ENCODE measurements around the gene PGP.

PGP gene

GRCh38 chr16:2200313-2200712 lies 14.3 kb downstream of the PGP start:
- no peak for DNase-seq (ENCODE audit: low read depth in 3 of 3)

- DNase-seq (ENCODE audit: low read depth in 3 of 3): no peak
These were observed 15.0 kb downstream of the PGP start for GRCh38 chr16:2199621-2200139.

- DNase-seq (ENCODE audit: low read depth in 3 of 3): no peak
These were observed 15.5 kb downstream of the PGP start for GRCh38 chr16:2199095-2199494.

- DNase-seq (ENCODE audit: low read depth in 3 of 3): no peak
These were observed 16.4 kb downstream of the PGP start for GRCh38 chr16:2198283-2198682.

- no peak for DNase-seq (ENCODE audit: low read depth in 3 of 3)
These were observed 16.9 kb downstream of the PGP start for GRCh38 chr16:2197765-2198164.

GRCh38 chr16:2196981-2197511 lies 17.6 kb downstream of the PGP start:
- DNase-seq (ENCODE audit: low read depth in 3 of 3): no peak

GRCh38 chr16:2196162-2196980 lies 18.3 kb downstream of the PGP start, which contains the start of gene CASKIN1:
Gene CASKIN1, minus strand, starts transcription at chr16:2196605. Its CDS starts 173 bp downstream, at chr16:2196432.
- no peak for DNase-seq (ENCODE audit: low read depth in 3 of 3)

GRCh38 chr16:2195322-2196161 lies 19.1 kb downstream of the PGP start:
- no peak for DNase-seq (ENCODE audit: low read depth in 3 of 3)

GRCh38 chr16:2194852-2195321 lies 19.8 kb downstream of the PGP start:
- no peak for DNase-seq (ENCODE audit: low read depth in 3 of 3)

GRCh38 chr16:2194166-2194834 lies 20.3 kb downstream of the PGP start:
- no peak for DNase-seq (ENCODE audit: low read depth in 3 of 3)

- DNase-seq (ENCODE audit: low read depth in 3 of 3): no peak
These were observed 23.3 kb downstream of the PGP start for GRCh38 chr16:2191446-2191706.

- DNase-seq (ENCODE audit: low read depth in 3 of 3): no peak
These were observed 23.8 kb downstream of the PGP start for GRCh38 chr16:2190659-2191445.

- no peak for DNase-seq (ENCODE audit: low read depth in 3 of 3)
These were observed 24.5 kb downstream of the PGP start for GRCh38 chr16:2190002-2190658.

GRCh38 chr16:2189252-2189893 lies 25.3 kb downstream of the PGP start:
- DNase-seq (ENCODE audit: low read depth in 3 of 3): no peak

- no peak for DNase-seq (ENCODE audit: low read depth in 3 of 3)
These were observed 26.2 kb downstream of the PGP start for GRCh38 chr16:2188395-2188794.

GRCh38 chr16:2187212-2187611 lies 27.4 kb downstream of the PGP start:
- no peak for DNase-seq (ENCODE audit: low read depth in 3 of 3)

- no peak for DNase-seq (ENCODE audit: low read depth in 3 of 3)
These were observed 28.1 kb downstream of the PGP start for GRCh38 chr16:2186505-2186904.

- no peak for DNase-seq (ENCODE audit: low read depth in 3 of 3)
These were observed 28.6 kb downstream of the PGP start for GRCh38 chr16:2186064-2186463.

GRCh38 chr16:2184962-2185361 lies 29.7 kb downstream of the PGP start:
- no peak for DNase-seq (ENCODE audit: low read depth in 3 of 3)

GRCh38 chr16:2184346-2184745 lies 30.3 kb downstream of the PGP start:
- DNase-seq (ENCODE audit: low read depth in 3 of 3): no peak
